Naive B cell (primary cell): ENCODE results near the gene SEMA3B. TPM values are rescaled to one million over a fixed set of nuclear protein-coding genes. Genes with fewer than 3 reads are reported as not detected.
A peak's percentile ranks its signal among the peaks of the same experiment; 100 is the strongest.

Source experiments
- ATAC-seq, 2 donors: fragments of 150-1000 bp; cut with Tn5 transposase; 2 replicates each; pipeline ENCODE4 v1.10.0; 2021; ENCODE audit warnings: low read depth in 2 of 2, mild to moderate bottlenecking in 2 of 2, moderate library complexity in 2 of 2
- DNase-seq: peaks from one replicate; pipeline ENCODE4 v3.0.0; 2022
- H3K27ac Mint-ChIP-seq, 6 donors: one replicate each; pipeline ENCODE4 v1.8.0; 2020 to 2022; ENCODE audit warnings: mild to moderate bottlenecking in 6 of 6, mixed read lengths in 6 of 6, moderate library complexity in 5 of 6, inconsistent platforms in 2 of 6
- H3K27me3 Mint-ChIP-seq, 3 donors: one replicate each; pipeline ENCODE4 v1.8.0; 2021 to 2022; ENCODE audit warnings: mixed read lengths in 3 of 3, mild to moderate bottlenecking in 1 of 3
- H3K36me3 Mint-ChIP-seq, 2 donors: one replicate each; pipeline ENCODE4 v1.8.0; 2020 to 2022; ENCODE audit warnings: mixed read lengths in 2 of 2, inconsistent platforms in 1 of 2, mild to moderate bottlenecking in 1 of 2
- H3K4me1 Mint-ChIP-seq, 3 donors: one replicate each; pipeline ENCODE4 v1.8.0; 2020 to 2022; ENCODE audit warnings: mixed read lengths in 3 of 3, inconsistent platforms in 1 of 3, mild to moderate bottlenecking in 1 of 3, moderate library complexity in 1 of 3
- H3K4me3 Mint-ChIP-seq, 8 donors: one replicate each; pipeline ENCODE4 v1.8.0; 2020 to 2022; ENCODE audit warnings: mild to moderate bottlenecking in 8 of 8, mixed read lengths in 8 of 8, moderate library complexity in 8 of 8, inconsistent platforms in 2 of 8
- H3K9me3 Mint-ChIP-seq, 7 donors: one replicate each; pipeline ENCODE4 v1.8.0; 2020 to 2022; ENCODE audit warnings: mixed read lengths in 7 of 7, mild to moderate bottlenecking in 5 of 7, inconsistent platforms in 2 of 7, moderate library complexity in 1 of 7
- polyA plus RNA-seq, 6 donors: library from polyadenylated mRNA; unstranded; fragments of 300-500 nt; fragmentation: Illumina TruSeq; gene quantifications; one replicate each; pipeline ENCODE4 v1.2.3, GENCODE V29; 2021; ENCODE audit warnings: low read depth in 6 of 6

Gene SEMA3B
- polyA plus RNA-seq, 6 donors from 2014 or later: 0.13 TPM; not detected in 5

DNA sequence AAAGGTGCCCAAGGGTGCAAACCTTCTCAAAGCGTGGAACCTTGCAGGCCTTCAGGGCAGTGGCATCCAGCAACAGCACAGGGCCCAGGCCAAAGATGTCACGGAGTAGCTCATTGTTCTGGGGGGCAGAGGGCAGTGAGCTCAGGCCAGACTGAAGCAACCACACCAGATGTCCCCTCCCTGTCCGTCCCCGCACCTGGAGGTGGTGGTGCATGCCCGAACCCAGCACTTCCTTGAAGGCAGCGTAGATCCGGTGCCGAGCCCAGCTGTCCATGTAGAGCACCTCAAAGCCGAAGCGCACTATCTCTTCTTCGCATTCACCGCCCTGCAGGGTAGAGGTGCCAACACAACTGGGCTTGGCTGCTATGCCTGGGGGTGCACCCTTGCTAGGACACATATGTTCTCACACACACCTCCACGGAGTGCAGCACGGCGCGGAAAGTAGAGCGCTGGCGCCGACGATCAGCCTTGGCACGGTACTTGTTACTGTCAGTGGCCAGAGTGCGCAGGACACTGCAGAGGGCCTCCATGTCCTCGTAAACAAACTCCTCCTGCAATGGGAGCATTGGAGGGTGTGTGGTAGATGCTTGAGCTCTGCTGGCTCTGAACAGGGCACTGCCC is 19.6 kb downstream of the SEMA3B start:
- H3K27me3 Mint-ChIP-seq: no peaks in the 10 kb centered on the region
- peak overlapping the region in 1 of 6 donors; percentile 28 for H3K27ac Mint-ChIP-seq
- ATAC-seq (no peak), DNase-seq (no peak)
- peaks cover 17 to 27% (median 24%) of the 10 kb centered on the region in 3 donors for H3K4me1 Mint-ChIP-seq
- no peaks in the 10 kb centered on the region for H3K36me3 Mint-ChIP-seq
- H3K4me3 Mint-ChIP-seq: peak overlapping the region in 1 of 8 donors; percentile 66
- H3K9me3 Mint-ChIP-seq: no peaks in the 10 kb centered on the region

DNA sequence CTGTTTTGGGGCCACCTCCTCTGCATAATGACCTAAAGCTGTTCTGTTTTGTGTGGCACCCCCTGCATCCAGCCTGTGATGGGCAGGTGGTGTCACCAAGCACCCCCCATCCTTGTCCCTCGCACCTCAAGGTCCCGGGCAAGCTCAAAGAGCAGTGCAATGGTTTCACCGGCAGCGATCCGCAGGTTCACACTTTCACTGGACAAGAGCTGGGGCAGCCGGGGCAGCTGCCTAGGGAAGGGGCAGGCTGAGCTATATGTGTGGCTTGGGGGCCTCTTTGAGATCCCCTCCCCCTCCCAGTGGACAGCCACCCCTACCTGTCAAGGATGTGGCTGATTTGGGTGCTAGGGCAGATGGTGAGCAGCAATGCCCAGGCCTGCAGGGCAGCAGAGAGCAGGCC is 20.2 kb downstream of the SEMA3B start:
- peak overlapping the region in 3 of 8 donors; percentile 68 to 77 (median 71) for H3K4me3 Mint-ChIP-seq
- ATAC-seq (no peak), DNase-seq (no peak)
- H3K36me3 Mint-ChIP-seq: no peaks in the 10 kb centered on the region
- no peaks in the 10 kb centered on the region for H3K9me3 Mint-ChIP-seq
- peaks cover 17 to 27% (median 24%) of the 10 kb centered on the region in 3 donors for H3K4me1 Mint-ChIP-seq
- no peak overlapping the region for H3K27ac Mint-ChIP-seq
- H3K27me3 Mint-ChIP-seq: no peaks in the 10 kb centered on the region

GRCh38 chr3:50290161-50290641 is 21.3 kb downstream of the SEMA3B start:
- H3K36me3 Mint-ChIP-seq: no peaks in the 10 kb centered on the region
- peak overlapping the region in 4 of 8 donors; percentile 70 to 95 (median 74) for H3K4me3 Mint-ChIP-seq
- H3K9me3 Mint-ChIP-seq: no peaks in the 10 kb centered on the region
- H3K4me1 Mint-ChIP-seq: peaks cover 17 to 27% (median 24%) of the 10 kb centered on the region in 3 donors
- H3K27me3 Mint-ChIP-seq: no peaks in the 10 kb centered on the region
- DNase-seq (no peak), ATAC-seq (no peak)
- peak overlapping the region in 1 of 6 donors; percentile 39 for H3K27ac Mint-ChIP-seq

DNA sequence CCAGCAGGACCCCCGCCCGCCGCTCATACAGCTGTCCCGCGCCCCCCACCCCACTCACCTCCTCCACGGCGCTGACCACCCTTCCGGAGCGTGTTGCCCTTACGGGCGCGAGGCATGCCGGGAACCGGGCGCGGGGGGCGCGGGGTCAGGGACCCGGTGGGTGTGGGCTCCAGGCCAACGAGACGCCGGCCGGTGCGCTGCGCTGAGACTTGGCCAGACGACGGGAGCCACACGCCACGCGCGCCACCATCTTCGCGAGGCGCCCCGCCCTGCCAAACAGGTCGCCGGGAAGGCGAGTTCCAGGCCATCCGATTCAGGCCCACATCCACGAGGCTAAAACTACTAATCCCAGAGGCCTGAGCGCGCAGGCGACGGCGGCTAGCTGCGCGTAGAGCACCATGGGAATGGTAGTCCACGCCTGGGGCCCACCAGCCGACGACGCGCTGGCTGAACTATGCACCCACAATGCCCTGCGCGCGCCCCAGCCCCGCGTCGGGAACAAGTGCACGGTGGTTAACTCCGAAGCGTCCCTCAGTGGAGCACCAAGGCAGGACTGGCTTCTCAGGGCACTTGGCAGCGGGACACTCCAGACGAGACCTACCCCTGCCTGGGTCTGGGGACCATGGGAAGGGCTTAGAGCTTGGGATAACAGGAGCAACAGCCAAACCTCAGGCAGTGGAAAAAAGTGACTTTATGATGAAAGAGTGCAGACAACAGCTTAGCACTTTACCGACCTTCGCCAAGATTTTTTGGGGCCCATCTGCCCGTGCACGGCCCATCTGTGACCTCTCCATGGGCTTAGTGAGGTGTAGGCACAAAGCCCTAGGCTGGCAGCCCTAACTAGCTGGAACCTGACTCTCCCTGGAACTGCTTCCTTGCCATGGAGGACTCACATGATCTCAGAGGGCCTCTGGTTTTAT is 23.5 kb downstream of the SEMA3B start, which contains the start of gene IFRD2:
TSS of gene IFRD2 (minus strand) at position 271 of the 920 bp plus-strand sequence. CDS start at position 116, 155 bp downstream.
- Mint-ChIP-seq H3K4me3 (peak within 1 kb of the TSS; percentile 84 to 95 (median 92)), H3K9me3 (no peaks in the 10 kb centered on the region), H3K4me1 (peaks cover 17 to 29% (median 24%) of the 10 kb centered on the region in 3 donors), H3K27ac (peak within 1 kb of the TSS; percentile 82 to 98 (median 94)), H3K27me3 (no peaks in the 10 kb centered on the region), H3K36me3 (no peaks in the 10 kb centered on the region)
- ATAC-seq (peak; percentile 98), DNase-seq (peak; percentile 94)

GRCh38 chr3:50293079-50293801 is 24.3 kb downstream of the SEMA3B start:
- H3K27me3 Mint-ChIP-seq: no peaks in the 10 kb centered on the region
- no peak for DNase-seq
- H3K4me1 Mint-ChIP-seq: peaks cover 21 to 37% (median 29%) of the 10 kb centered on the region in 3 donors
- no peak for ATAC-seq
- H3K4me3 Mint-ChIP-seq: peak overlapping the region in 7 of 8 donors; percentile 66 to 95 (median 92)
- peak overlapping the region in 5 of 6 donors; percentile 82 to 98 (median 95) for H3K27ac Mint-ChIP-seq
- H3K36me3 Mint-ChIP-seq: no peaks in the 10 kb centered on the region
- no peaks in the 10 kb centered on the region for H3K9me3 Mint-ChIP-seq

DNA sequence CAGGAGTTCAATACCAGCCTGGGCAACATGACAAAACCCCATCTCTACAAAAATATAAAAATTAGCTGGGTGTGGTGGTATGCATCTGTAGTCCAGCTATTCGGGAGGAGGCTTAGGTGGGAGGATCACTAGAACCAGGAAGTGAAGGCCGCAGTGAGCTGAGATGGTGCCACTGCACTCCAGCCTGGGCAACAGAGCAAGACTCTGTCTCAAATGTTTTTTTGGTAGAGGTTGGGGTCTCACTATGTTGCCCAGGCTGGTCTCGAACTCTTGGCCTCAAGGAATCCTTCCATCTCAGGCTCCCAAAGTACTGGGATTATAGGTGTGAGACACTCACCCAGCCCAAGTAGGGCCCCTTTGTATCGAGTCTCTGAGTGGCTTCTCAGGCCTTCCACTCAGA is 25.1 kb downstream of the SEMA3B start:
- peaks cover 26 to 42% (median 33%) of the 10 kb centered on the region in 3 donors for H3K4me1 Mint-ChIP-seq
- H3K4me3 Mint-ChIP-seq: peak overlapping the region in 2 of 8 donors; percentile 35 to 84
- no peak for DNase-seq
- ATAC-seq: no peak
- no peaks in the 10 kb centered on the region for H3K9me3 Mint-ChIP-seq
- no peaks in the 10 kb centered on the region for H3K27me3 Mint-ChIP-seq
- H3K27ac Mint-ChIP-seq: peak overlapping the region in 1 of 6 donors; percentile 37
- H3K36me3 Mint-ChIP-seq: no peaks in the 10 kb centered on the region

GRCh38 chr3:50294492-50295403 is 25.8 kb downstream of the SEMA3B start:
- Mint-ChIP-seq H3K9me3 (no peaks in the 10 kb centered on the region), H3K4me3 (peak overlapping the region in 1 of 8 donors; percentile 9), H3K27me3 (no peaks in the 10 kb centered on the region), H3K27ac (peak overlapping the region in 2 of 6 donors; percentile 37 to 59), H3K36me3 (no peaks in the 10 kb centered on the region), H3K4me1 (peaks cover 28 to 49% (median 35%) of the 10 kb centered on the region in 3 donors)
- ATAC-seq: no peak
- no peak for DNase-seq

DNA sequence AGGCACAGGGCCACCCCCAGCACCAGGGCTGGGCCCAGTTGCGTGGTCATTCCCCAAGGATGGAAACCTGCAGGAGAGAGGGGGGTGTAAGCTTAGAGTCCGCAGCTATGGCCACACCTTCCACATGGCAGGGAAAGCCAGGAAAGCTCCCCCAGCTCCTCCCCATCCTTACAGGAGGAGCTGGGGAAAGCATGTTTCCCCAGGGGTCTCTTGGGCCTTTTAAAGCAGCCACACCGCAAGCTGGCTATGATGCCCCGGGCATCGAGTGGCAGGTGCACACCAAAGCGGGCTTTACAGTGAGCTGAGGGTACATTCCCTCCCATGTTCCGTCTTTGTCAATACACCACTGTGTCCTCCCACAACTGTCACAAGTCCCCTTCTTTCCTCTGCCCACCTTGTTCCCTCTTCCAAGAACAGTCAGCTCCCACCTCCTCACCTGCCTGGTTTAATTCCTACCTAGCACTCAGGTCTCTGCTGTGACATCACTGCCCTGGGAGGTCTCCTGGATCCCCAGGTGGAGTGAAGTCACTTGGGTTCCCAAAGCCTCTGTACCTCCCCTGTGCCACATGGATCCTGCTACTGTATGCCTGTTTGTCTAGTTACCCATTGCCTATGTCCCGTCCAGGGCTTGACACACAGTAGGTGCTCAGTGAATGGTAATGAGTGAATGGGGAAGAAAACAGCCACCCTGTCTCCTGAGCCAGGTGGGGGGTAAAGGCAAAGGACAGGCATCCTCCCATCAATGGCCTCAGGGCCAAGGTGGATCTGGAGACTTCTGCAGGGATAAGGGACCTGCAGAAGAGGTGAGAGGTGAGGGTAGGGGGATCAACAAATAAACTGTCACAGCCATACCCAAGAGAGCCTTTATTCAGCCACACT is 26.8 kb downstream of the SEMA3B start:
- no peaks in the 10 kb centered on the region for H3K36me3 Mint-ChIP-seq
- H3K27me3 Mint-ChIP-seq: no peaks in the 10 kb centered on the region
- H3K9me3 Mint-ChIP-seq: no peaks in the 10 kb centered on the region
- no peak for ATAC-seq
- H3K4me3 Mint-ChIP-seq: no peak overlapping the region
- no peak for DNase-seq
- H3K27ac Mint-ChIP-seq: peak overlapping the region in 3 of 6 donors; percentile 25 to 96 (median 56)
- peaks cover 35 to 51% (median 44%) of the 10 kb centered on the region in 3 donors for H3K4me1 Mint-ChIP-seq

DNA sequence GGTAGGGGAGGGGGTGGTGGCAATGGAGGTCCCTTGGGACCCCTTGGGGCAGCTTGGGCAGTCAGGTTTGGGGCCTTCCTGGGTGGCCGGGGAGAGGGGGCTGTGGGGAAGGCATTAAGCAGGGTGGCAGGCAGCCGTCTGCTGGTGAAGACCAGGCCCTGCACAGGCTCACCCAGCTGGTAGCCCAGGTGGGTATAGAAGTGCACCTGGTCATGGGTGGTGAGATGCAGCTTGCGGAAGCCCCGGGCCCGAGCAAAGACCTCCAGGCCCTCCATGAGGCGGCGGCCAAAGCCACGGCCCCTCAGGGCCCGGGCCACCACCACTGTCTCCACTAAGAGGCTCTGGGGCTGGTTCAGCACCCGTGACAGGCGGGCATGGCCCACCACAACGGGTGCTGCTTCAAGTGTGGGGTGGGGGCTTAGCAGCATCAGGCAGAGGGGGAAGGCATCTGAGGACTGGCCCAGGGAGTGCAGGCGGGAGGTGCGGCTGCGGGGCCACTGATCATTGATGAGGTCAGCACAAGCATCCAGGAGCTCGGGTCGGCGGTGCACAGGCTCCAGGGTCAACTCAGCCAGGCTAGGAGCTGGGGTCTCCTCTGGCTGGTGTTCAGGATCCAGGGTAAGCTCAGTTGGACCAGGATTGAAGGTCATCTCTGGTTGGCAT is 27.9 kb downstream of the SEMA3B start:
- Mint-ChIP-seq H3K36me3 (no peaks in the 10 kb centered on the region), H3K27ac (peak overlapping the region in 1 of 6 donors; percentile 52), H3K4me1 (peaks cover 28 to 42% (median 36%) of the 10 kb centered on the region in 3 donors), H3K4me3 (peak overlapping the region in 2 of 8 donors; percentile 72 to 84), H3K27me3 (no peaks in the 10 kb centered on the region), H3K9me3 (no peaks in the 10 kb centered on the region)
- no peak for ATAC-seq
- DNase-seq: no peak

DNA sequence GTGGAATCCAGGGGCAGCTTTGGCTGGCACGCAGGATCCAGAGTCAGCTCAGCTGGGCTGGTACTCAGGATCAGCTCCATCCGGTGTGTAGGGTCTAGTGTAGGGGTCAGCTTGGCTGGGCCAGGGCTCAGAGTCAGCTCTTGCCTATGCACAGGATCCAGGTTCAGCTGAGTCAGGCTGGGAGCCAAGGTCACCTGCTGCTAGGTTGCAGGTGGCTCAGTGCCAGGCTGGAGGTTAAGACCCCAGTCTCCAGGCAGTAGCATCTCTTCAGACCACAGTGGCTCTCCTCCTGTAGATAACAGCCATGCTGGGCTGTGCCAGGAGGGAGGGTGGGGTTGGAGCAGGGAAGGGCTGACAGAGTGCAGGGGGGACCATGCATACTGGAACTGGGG is 28.4 kb downstream of the SEMA3B start:
- H3K9me3 Mint-ChIP-seq: no peaks in the 10 kb centered on the region
- peaks cover 26 to 40% (median 34%) of the 10 kb centered on the region in 3 donors for H3K4me1 Mint-ChIP-seq
- H3K27me3 Mint-ChIP-seq: no peaks in the 10 kb centered on the region
- peak overlapping the region in 2 of 6 donors; percentile 52 to 94 for H3K27ac Mint-ChIP-seq
- no peaks in the 10 kb centered on the region for H3K36me3 Mint-ChIP-seq
- ATAC-seq (no peak), DNase-seq (no peak)
- peak overlapping the region in 3 of 8 donors; percentile 25 to 98 (median 84) for H3K4me3 Mint-ChIP-seq
